BLaER1 treated with 17β-estradiol and CSF1 and Interleukin-3, amounts not matched to agents 10 nM and 100 nM (cell line): ENCODE results near the gene NCOR1.

Experiments used
- H3K27ac ChIP-seq, 11 experiments: shearing (Covaris generic); formaldehyde crosslinking; 2 replicates each; pipeline ENCODE4 v1.8.1; 2022
- H3K27me3 ChIP-seq, 11 experiments: shearing (Covaris generic); formaldehyde crosslinking; 2 replicates each; pipeline ENCODE4 v1.8.1; 2022
- H3K36me3 ChIP-seq, 11 experiments: shearing (Covaris generic); formaldehyde crosslinking; 2 replicates each; pipeline ENCODE4 v1.8.1; 2022
- H3K4me1 ChIP-seq, 10 experiments: shearing (Covaris generic); formaldehyde crosslinking; 2 replicates each; pipeline ENCODE4 v1.8.1; 2022
- H3K4me2 ChIP-seq, 11 experiments: shearing (Covaris generic); formaldehyde crosslinking; 2 replicates each; pipeline ENCODE4 v1.8.1; 2022
- H3K4me3 ChIP-seq, 10 experiments: shearing (Covaris generic); formaldehyde crosslinking; 2 replicates each; pipeline ENCODE4 v1.8.1; 2022
- H3K9ac ChIP-seq, 11 experiments: shearing (Covaris generic); formaldehyde crosslinking; 2 replicates each; pipeline ENCODE4 v1.8.1; 2022
- H3K9me3 ChIP-seq, 11 experiments: shearing (Covaris generic); formaldehyde crosslinking; replicated peaks in 1 of 11; 2 replicates each; pipeline ENCODE4 v1.8.1; 2022
- H4K20me1 ChIP-seq, 11 experiments: shearing (Covaris generic); formaldehyde crosslinking; 2 replicates each; pipeline ENCODE4 v1.8.1; 2022
- Cebpa-rat ChIP-seq, 11 experiments: shearing (Covaris generic); IDR thresholded peaks; 2 replicates each; pipeline ENCODE4 v1.8.1; 2022

The NCOR1 gene

DNA sequence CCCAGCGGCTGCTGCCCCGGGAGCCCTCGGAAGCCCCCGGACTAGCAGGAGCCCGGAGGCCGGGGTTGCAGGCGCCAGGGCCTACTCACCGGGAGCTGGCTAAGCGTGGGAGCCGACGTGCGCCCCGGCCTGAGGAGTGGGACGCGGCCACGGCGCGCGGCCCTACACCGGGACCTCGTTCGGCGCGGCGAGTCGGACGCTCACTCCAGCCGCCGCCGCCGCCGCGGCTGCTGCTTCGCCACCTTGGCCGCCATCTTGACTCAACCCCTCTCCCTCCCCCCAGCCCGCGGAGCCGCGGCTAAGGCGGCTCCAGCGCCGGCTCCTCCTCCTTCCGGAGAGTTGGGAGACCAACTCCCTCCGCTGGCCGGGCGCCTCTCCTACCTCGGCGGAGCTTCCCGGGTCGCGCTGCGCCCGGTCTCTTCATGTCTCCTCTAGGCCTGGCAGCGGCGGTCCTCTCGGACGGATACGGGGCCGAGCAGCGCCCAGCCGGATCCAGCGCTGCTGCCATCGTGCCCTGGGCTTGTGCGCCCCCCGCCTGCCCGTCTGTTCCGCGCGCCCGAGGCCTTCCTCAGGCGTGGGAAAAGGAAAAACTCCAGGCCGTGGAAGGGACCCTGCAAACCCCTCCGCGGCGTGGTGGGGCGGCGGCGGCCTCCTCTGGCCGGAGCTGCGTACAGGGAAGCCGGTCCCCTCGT, at the start of gene NCOR1:
NCOR1 (minus strand) TSS at position 262 of the 692 bp plus-strand sequence. CDS start 20,965 bp downstream, outside the sequence.
- Histone ChIP-seq H3K27me3 (no peaks in the 10 kb centered on the region), H3K27ac (peak within 1 kb of the TSS; percentile 90 to 99 (median 97)), H3K36me3 (peaks cover 0 to 24% (median 11%) of the 10 kb centered on the region in 11 experiments; a peak in 13 of 22 replicates), H3K4me3 (peak within 1 kb of the TSS; percentile 86 to 100 (median 92)), H3K9me3 (peaks cover 0 to 10% (median 0%) of the 10 kb centered on the region in 11 experiments; a peak in 1 of 22 replicates), H4K20me1 (peaks cover 36 to 47% (median 44%) of the 10 kb centered on the region in 11 experiments; a peak in 21 of 22 replicates), H3K4me1 (peaks cover 34 to 46% (median 42%) of the 10 kb centered on the region in 10 experiments), H3K9ac (peak within 1 kb of the TSS; percentile 94 to 99 (median 98)), H3K4me2 (peak within 1 kb of the TSS; percentile 82 to 94 (median 90))
- no peak for TF ChIP-seq Cebpa-rat (IDR thresholded peaks at IDR 0.05)

GRCh38 chr17:16262201-16262600, 46.9 kb upstream of the NCOR1 start:
- H3K9me3 ChIP-seq = peaks cover 17 to 39% (median 26%) of the 10 kb centered on the region in 11 experiments
- H3K9ac ChIP-seq = no peak overlapping the region
- peaks cover 11 to 40% (median 26%) of the 10 kb centered on the region in 11 experiments for H3K36me3 ChIP-seq
- H4K20me1 ChIP-seq = no peaks in the 10 kb centered on the region
- H3K4me2 ChIP-seq = no peak overlapping the region
- peaks cover under 1 to 15% (median 5%) of the 10 kb centered on the region in 10 experiments; a peak in 18 of 20 replicates for H3K4me1 ChIP-seq
- TF ChIP-seq Cebpa-rat (IDR thresholded peaks at IDR 0.05) = no peak
- H3K27me3 ChIP-seq = no peaks in the 10 kb centered on the region; a peak in 1 of 22 replicates
- H3K4me3 ChIP-seq = no peak overlapping the region
- no peak overlapping the region for H3K27ac ChIP-seq

DNA sequence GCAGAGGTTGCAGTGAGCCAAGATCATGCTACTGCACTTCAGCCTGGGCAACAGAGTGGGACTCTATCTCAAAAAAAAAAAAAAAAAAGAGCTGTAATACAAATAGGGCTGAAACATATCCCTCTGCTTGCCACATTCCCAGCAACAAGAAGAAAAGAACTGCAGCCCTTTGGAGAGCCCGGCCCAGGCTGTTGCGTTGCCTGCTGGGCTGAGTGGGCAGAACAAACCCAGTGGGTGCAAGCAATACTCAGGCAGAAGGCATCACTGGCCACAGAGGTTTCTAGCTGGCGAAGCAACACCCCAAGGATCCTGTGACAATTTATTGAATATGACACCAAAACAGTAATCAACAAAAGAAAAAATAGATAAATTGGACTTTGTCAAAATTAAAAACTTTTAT, 45.7 kb upstream of the NCOR1 start:
- Histone ChIP-seq H3K36me3 (peaks cover 11 to 40% (median 26%) of the 10 kb centered on the region in 11 experiments), H4K20me1 (no peaks in the 10 kb centered on the region), H3K4me1 (peaks cover 0 to 4% (median 0%) of the 10 kb centered on the region in 10 experiments; a peak in 1 of 20 replicates), H3K9me3 (peaks cover 17 to 35% (median 26%) of the 10 kb centered on the region in 11 experiments), H3K9ac (no peak overlapping the region), H3K4me3 (no peak overlapping the region), H3K4me2 (no peak overlapping the region), H3K27ac (no peak overlapping the region), H3K27me3 (no peaks in the 10 kb centered on the region; a peak in 1 of 22 replicates)
- TF ChIP-seq Cebpa-rat (IDR thresholded peaks at IDR 0.05) = no peak

DNA sequence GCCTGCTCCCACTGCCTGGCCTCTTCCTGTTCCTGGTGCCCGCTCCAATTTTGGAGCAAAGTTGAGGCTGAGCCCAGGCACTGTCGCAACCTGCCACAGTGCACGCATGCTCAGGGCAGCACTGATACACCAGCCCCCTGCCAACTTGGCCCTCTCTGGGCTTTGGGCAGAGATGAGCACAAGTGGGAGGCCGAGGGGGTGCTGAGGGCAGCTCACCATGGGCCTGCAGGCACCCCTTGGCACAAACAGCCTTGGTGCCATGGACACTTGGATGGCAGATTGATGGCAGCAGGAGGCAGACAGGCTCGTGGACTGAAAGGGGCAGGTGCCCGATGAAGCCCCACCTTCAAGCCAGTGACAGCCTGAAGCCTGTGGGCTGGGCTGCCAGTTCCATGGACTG, 44.6 kb upstream of the NCOR1 start:
- Histone ChIP-seq H3K4me3 (peak overlapping the region in 2 of 10 experiments; percentile 11 to 36; a peak in 6 of 20 replicates), H3K9ac (no peak overlapping the region), H3K27me3 (no peaks in the 10 kb centered on the region; a peak in 1 of 22 replicates)

DNA sequence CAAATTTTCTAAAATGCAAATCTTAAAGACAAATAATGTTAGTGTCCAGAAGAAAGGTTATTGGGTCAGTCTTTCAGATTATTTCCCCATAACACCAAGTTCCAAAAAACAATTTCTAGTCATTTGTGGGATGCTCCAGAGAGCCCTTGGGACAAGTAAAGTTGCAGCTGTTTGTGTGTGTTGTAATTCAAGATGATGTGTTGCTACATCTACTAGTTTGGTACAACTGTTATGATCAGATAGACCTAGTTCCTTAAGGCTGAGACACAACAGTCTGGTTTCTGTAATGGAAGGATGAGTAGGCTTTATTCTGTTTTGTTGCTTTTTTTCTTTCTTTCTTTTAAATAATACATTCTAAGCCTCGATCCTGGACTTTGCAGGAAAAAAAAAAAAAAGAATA, 43.6 kb upstream of the NCOR1 start:
- TF ChIP-seq Cebpa-rat (IDR thresholded peaks at IDR 0.05) = no peak
- no peaks in the 10 kb centered on the region; a peak in 1 of 22 replicates for H3K27me3 ChIP-seq
- no peak overlapping the region for H3K4me2 ChIP-seq
- H3K9me3 ChIP-seq = peaks cover 17 to 34% (median 24%) of the 10 kb centered on the region in 11 experiments
- H3K4me1 ChIP-seq = peaks cover 0 to 15% (median 3%) of the 10 kb centered on the region in 10 experiments; a peak in 8 of 20 replicates
- no peaks in the 10 kb centered on the region for H4K20me1 ChIP-seq
- peak overlapping the region in 3 of 11 experiments; percentile 2 to 55 (median 48); a peak in 4 of 22 replicates for H3K27ac ChIP-seq
- no peak overlapping the region for H3K9ac ChIP-seq
- peaks cover 11 to 40% (median 22%) of the 10 kb centered on the region in 11 experiments for H3K36me3 ChIP-seq
- H3K4me3 ChIP-seq = no peak overlapping the region

More for the DNA sequence above, 44.6 kb upstream of the NCOR1 start:
- Histone ChIP-seq H3K4me1 (peaks cover 0 to 11% (median 3%) of the 10 kb centered on the region in 10 experiments; a peak in 8 of 20 replicates), H3K4me2 (no peak overlapping the region; a peak in 1 of 22 replicates), H3K9me3 (peaks cover 17 to 34% (median 24%) of the 10 kb centered on the region in 11 experiments), H3K27ac (peak overlapping the region in 4 of 11 experiments; percentile 2 to 55 (median 30); a peak in 4 of 22 replicates), H3K36me3 (peaks cover 11 to 40% (median 22%) of the 10 kb centered on the region in 11 experiments), H4K20me1 (no peaks in the 10 kb centered on the region)
- no peak for TF ChIP-seq Cebpa-rat (IDR thresholded peaks at IDR 0.05)

GRCh38 chr17:16255481-16255921, 40.2 kb upstream of the NCOR1 start:
- Histone ChIP-seq H3K27me3 (no peaks in the 10 kb centered on the region; a peak in 1 of 22 replicates), H3K27ac (no peak overlapping the region), H3K4me1 (peaks cover 0 to 15% (median 3%) of the 10 kb centered on the region in 10 experiments; a peak in 8 of 20 replicates), H3K36me3 (peaks cover 11 to 31% (median 19%) of the 10 kb centered on the region in 11 experiments), H3K4me3 (no peak overlapping the region), H3K9ac (no peak overlapping the region), H3K9me3 (peaks cover 11 to 22% (median 17%) of the 10 kb centered on the region in 11 experiments), H4K20me1 (no peaks in the 10 kb centered on the region; a peak in 1 of 22 replicates), H3K4me2 (peak overlapping the region in 2 of 11 experiments; percentile 11 to 67; a peak in 3 of 22 replicates)
- TF ChIP-seq Cebpa-rat (IDR thresholded peaks at IDR 0.05) = no peak

DNA sequence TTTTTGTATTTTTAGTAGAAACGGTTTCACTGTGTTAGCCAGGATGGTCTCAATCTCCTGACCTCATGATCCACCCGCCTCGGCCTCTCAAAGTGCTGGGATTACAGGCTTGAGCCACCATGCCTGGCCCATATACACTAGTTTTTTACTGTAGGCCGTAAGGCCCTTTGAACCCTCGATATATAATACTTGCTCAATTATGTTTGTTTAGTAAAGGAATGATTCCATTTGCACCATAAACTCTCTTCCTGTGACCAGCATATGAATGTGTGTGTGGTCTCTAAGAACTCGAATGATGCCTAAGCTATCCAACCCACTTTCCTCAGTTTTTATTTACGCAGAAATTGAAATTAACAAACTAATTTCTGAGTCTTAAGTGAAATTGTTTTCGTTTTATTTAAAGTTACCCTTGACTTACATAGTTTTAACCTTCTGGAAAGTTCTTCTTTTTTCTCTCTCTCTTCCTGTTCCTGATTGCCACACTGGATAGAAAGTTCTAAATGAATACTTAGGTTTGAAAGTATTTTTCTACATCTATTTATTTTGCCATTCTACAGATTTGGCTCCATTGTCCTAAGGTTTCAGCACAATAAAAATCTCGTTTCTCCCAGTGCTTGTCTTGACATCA, 39.6 kb upstream of the NCOR1 start:
- H4K20me1 ChIP-seq = no peaks in the 10 kb centered on the region; a peak in 1 of 22 replicates
- H3K4me3 ChIP-seq = no peak overlapping the region
- no peaks in the 10 kb centered on the region; a peak in 1 of 22 replicates for H3K27me3 ChIP-seq
- peaks cover 5 to 16% (median 11%) of the 10 kb centered on the region in 11 experiments for H3K9me3 ChIP-seq
- H3K27ac ChIP-seq = no peak overlapping the region
- peaks cover 0 to 15% (median 3%) of the 10 kb centered on the region in 10 experiments; a peak in 8 of 20 replicates for H3K4me1 ChIP-seq
- no peak overlapping the region for H3K9ac ChIP-seq
- H3K36me3 ChIP-seq = peaks cover 5 to 26% (median 12%) of the 10 kb centered on the region in 11 experiments
- peak overlapping the region in 2 of 11 experiments; percentile 11 to 67; a peak in 3 of 22 replicates for H3K4me2 ChIP-seq
- no peak for TF ChIP-seq Cebpa-rat (IDR thresholded peaks at IDR 0.05)

DNA sequence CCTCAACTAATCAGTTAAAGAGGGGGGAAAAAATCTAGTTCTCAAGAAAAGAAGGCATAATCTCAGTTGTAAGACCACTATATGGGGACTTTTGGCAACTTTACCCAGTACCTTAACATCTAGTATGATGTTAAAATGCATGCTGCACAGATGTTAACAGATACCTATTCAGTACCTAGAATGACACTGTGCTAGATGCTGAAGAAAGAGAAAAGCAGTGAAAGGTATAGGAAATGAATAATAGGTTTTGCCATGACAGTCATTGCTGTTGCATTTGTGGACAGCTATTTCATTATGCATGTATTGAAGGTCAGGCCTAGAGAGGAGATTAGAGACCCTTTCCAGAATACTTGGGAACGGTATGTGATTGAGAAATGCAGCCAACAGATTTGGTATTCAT, 36.2 kb upstream of the NCOR1 start:
- Histone ChIP-seq H3K4me1 (peaks cover 0 to 15% (median 3%) of the 10 kb centered on the region in 10 experiments; a peak in 8 of 20 replicates), H3K27ac (no peak overlapping the region)
- no peak for TF ChIP-seq Cebpa-rat (IDR thresholded peaks at IDR 0.05)

More for the DNA sequence above, 36.2 kb upstream of the NCOR1 start:
- Histone ChIP-seq H3K9ac (no peak overlapping the region), H3K4me3 (no peak overlapping the region), H3K36me3 (peaks cover 0 to 28% (median 8%) of the 10 kb centered on the region in 11 experiments; a peak in 7 of 22 replicates), H3K9me3 (no peaks in the 10 kb centered on the region), H3K4me2 (no peak overlapping the region), H4K20me1 (no peaks in the 10 kb centered on the region; a peak in 1 of 22 replicates), H3K27me3 (no peaks in the 10 kb centered on the region)
